ENCODE results near the gene RSBN1L. TPM values are rescaled to one million over a fixed set of nuclear protein-coding genes. Genes with fewer than 3 reads are reported as not detected.

The RSBN1L gene
- total and polyA plus RNA-seq, 2 of the 8 experiments (the other 6 are each of a cell fraction or from before 2014, with no cell fraction given) = 4.1 to 22.1 TPM

- TF ChIP-seq RAD21 (IDR thresholded peaks at IDR 0.05 in 1 of 2, conservative IDR thresholded peaks at IDR 0.05 in 1 of 2; ENCODE audit: low read depth in 2 of 2, low read length in 2 of 2) (no peak), CTCF (IDR thresholded peaks at IDR 0.05; ENCODE audit: control extremely low read depth in 1 of 3, insufficient read depth in 1 of 3, low read depth in 1 of 3, low read length in 3 of 3) (no peak), SRF (IDR thresholded peaks at IDR 0.05; ENCODE audit: low read depth, low read length) (no peak), CEBPB (IDR thresholded peaks at IDR 0.05; ENCODE audit: low read depth, low read length) (no peak), JUND (IDR thresholded peaks at IDR 0.05; ENCODE audit: low read length) (no peak), TCF12 (IDR thresholded peaks at IDR 0.05; ENCODE audit: low read depth, low read length) (no peak), TAF7 (optimal IDR thresholded peaks at IDR 0.05; ENCODE audit: borderline replicate concordance, low read depth, low read length) (no peak)
Observed at GRCh38 chr7:77800730-77801129, 104.5 kb downstream of the RSBN1L start (continued).

Measured in H1 (cell line).